SK-N-SH (cell line): ENCODE measurements around the gene VDR. TPM values are rescaled to one million over a fixed set of nuclear protein-coding genes. Genes with fewer than 3 reads are reported as not detected.

Experiments
- CTCF ChIA-PET: fragments of 300-600, 350-600 bp; formaldehyde crosslinking; extraction: SDS; loops from one replicate; lab custom pipeline; 2021; lab: Yijun Ruan, JAX
- POLR2A ChIA-PET: fragments of 350-600 bp; sonication (Branson Sonifier 250); formaldehyde crosslinking; extraction: SDS; loops from one replicate; lab custom pipeline; 2020; ENCODE audit warnings: antibody characterized with exemption, inconsistent platforms; lab: Yijun Ruan, JAX
- DNase-seq: peaks from one replicate; pipeline ENCODE4 v3.0.0; 2012
- H2AFZ ChIP-seq: fragments of 200-600 bp; sonication (generic); 2 replicates; pipeline ENCODE4 v1.8.1; 2016; ENCODE audit warnings: antibody characterized with exemption, mild to moderate bottlenecking, low read depth
- H3F3A ChIP-seq: fragments of 200-600 bp; sonication (generic); replicated peaks from 2 replicates; pipeline ENCODE3; 2016; ENCODE audit warnings: antibody characterized with exemption, mild to moderate bottlenecking; ENCODE audit not compliant: insufficient read depth
- H3K27ac ChIP-seq, 2 experiments: fragments of 200-500 bp in 1 of 2; fragments of 200-600 bp in 1 of 2; sonication (Bioruptor generic) in 1 of 2; sonication (generic), shearing (Covaris generic) in 1 of 2; 2 replicates each; pipeline versions ENCODE4 v1.5.1 to v1.6.1; 2014 to 2016; ENCODE audit warnings: low read depth in 2 of 2, inconsistent platforms in 1 of 2, low read length in 1 of 2, mild to moderate bottlenecking in 1 of 2, mixed read lengths in 1 of 2
- H3K27me3 ChIP-seq: fragments of 200-600 bp; sonication (generic), shearing (Covaris generic); 2 replicates; pipeline ENCODE4 v1.6.1; 2016; ENCODE audit warnings: mixed run types; ENCODE audit not compliant: insufficient read depth
- H3K36me3 ChIP-seq, 2 experiments: fragments of 200-500 bp in 1 of 2; fragments of 200-600 bp in 1 of 2; sonication (Bioruptor generic) in 1 of 2; sonication (generic) in 1 of 2; replicated peaks in 1 of 2; 2 replicates each; pipeline versions ENCODE3 to v1.5.1; 2014 to 2016; ENCODE audit warnings: low read length in 1 of 2, mild to moderate bottlenecking in 1 of 2; ENCODE audit not compliant: insufficient read depth in 2 of 2, control insufficient read depth in 1 of 2
- H3K4me1 ChIP-seq, 2 experiments: fragments of 200-500 bp in 1 of 2; fragments of 200-600 bp in 1 of 2; sonication (Bioruptor generic) in 1 of 2; sonication (generic), shearing (Covaris generic) in 1 of 2; 2 replicates each; pipeline versions ENCODE4 v1.5.1 to v1.6.1; 2014 to 2016; ENCODE audit warnings: low read depth in 1 of 2, low read length in 1 of 2, mixed run types in 1 of 2; ENCODE audit not compliant: insufficient read depth in 2 of 2, control insufficient read depth in 1 of 2
- H3K4me2 ChIP-seq: fragments of 200-600 bp; sonication (generic), shearing (Covaris generic); 2 replicates; pipeline ENCODE4 v1.6.1; 2017; ENCODE audit warnings: mixed run types
- H3K4me3 ChIP-seq, 2 experiments: fragments of 200-500 bp in 1 of 2; fragments of 200-600 bp in 1 of 2; sonication (Bioruptor generic) in 1 of 2; sonication (generic), shearing (Covaris generic) in 1 of 2; 2 replicates each; pipeline versions ENCODE4 v1.5.1 to v1.8.1; 2014 to 2016; ENCODE audit warnings: low read depth in 2 of 2, inconsistent platforms in 1 of 2, low read length in 1 of 2, mild to moderate bottlenecking in 1 of 2, mixed read lengths in 1 of 2, moderate library complexity in 1 of 2
- H3K79me2 ChIP-seq: fragments of 200-600 bp; sonication (generic); 2 replicates; pipeline ENCODE4 v1.8.1; 2017; ENCODE audit warnings: mild to moderate bottlenecking; ENCODE audit not compliant: insufficient read depth
- H3K9ac ChIP-seq: fragments of 200-600 bp; sonication (generic); 2 replicates; pipeline ENCODE4 v1.6.1; 2017; ENCODE audit warnings: mixed run types
- H3K9me2 ChIP-seq: fragments of 200-600 bp; sonication (generic); 2 replicates; pipeline ENCODE4 v1.6.1; 2017; ENCODE audit warnings: mixed run types
- H3K9me3 ChIP-seq: fragments of 200-600 bp; sonication (generic); 2 replicates; pipeline ENCODE4 v1.6.1; 2017; ENCODE audit warnings: mixed run types, mild to moderate bottlenecking, moderate library complexity
- H4K20me1 ChIP-seq: fragments of 200-600 bp; sonication (generic); 2 replicates; pipeline ENCODE4 v1.6.1; 2017; ENCODE audit warnings: mild to moderate bottlenecking, mixed run types; ENCODE audit not compliant: insufficient read depth
- CHD2 ChIP-seq: fragments of 150-350 bp; IDR thresholded peaks from 2 replicates; pipeline ENCODE4 v1.6.1; 2018; ENCODE audit warnings: low read length; ENCODE audit not compliant: partially characterized antibody
- EZH2phosphoT487 ChIP-seq: fragments of 200-600 bp; sonication (generic); IDR thresholded peaks from 2 replicates; pipeline ENCODE4 v1.6.1; 2017; ENCODE audit warnings: low read depth, mixed run types, mild to moderate bottlenecking, antibody characterized with exemption, moderate library complexity, borderline replicate concordance
- FOSL2 ChIP-seq: IDR thresholded peaks from 2 replicates; pipeline ENCODE4 v1.4.0; 2012; ENCODE audit warnings: low read depth, mild to moderate bottlenecking, moderate library complexity, borderline replicate concordance
- FOXM1 ChIP-seq: IDR thresholded peaks from 2 replicates; pipeline ENCODE4 v1.4.0; 2012; ENCODE audit warnings: low read depth, mild to moderate bottlenecking
- GABPA ChIP-seq: IDR thresholded peaks from 2 replicates; pipeline ENCODE4 v1.4.0; 2012; ENCODE audit warnings: low read depth, mild to moderate bottlenecking
- GATA2 ChIP-seq: sonication (generic); formaldehyde crosslinking; IDR thresholded peaks from 2 replicates; pipeline ENCODE4 v1.5.0; 2020; ENCODE audit warnings: mild to moderate bottlenecking, missing genetic modification reagents
- JUND ChIP-seq: IDR thresholded peaks from 2 replicates; pipeline ENCODE4 v1.4.0; 2012
- MEF2A ChIP-seq: IDR thresholded peaks from 2 replicates; pipeline ENCODE4 v1.4.0; 2012; ENCODE audit warnings: low read depth, borderline replicate concordance
- MXI1 ChIP-seq: IDR thresholded peaks from 2 replicates; pipeline ENCODE4 v1.6.1; 2012; ENCODE audit warnings: mild to moderate bottlenecking, low read depth, low read length, improper control_type of control experiment
- NRF1 ChIP-seq: IDR thresholded peaks from 2 replicates; pipeline ENCODE4 v1.6.1; 2012; ENCODE audit warnings: low read depth, mild to moderate bottlenecking, low read length
- POLR2AphosphoS5 ChIP-seq: IDR thresholded peaks from 2 replicates; pipeline ENCODE4 v1.6.1; 2012; ENCODE audit warnings: low read depth, low read length
- RAD21 ChIP-seq: IDR thresholded peaks from 2 replicates; pipeline ENCODE4 v1.6.1; 2012; ENCODE audit warnings: mild to moderate bottlenecking, low read length
- RCOR1 ChIP-seq: fragments of 150-350 bp; IDR thresholded peaks from 2 replicates; pipeline ENCODE4 v1.6.1; 2017; ENCODE audit warnings: antibody characterized with exemption, low read length
- RFX5 ChIP-seq: IDR thresholded peaks from 2 replicates; pipeline ENCODE4 v1.6.1; 2012; ENCODE audit warnings: mild to moderate bottlenecking, improper control_type of control experiment, low read length
- RXRA ChIP-seq: IDR thresholded peaks from 2 replicates; pipeline ENCODE4 v1.4.0; 2012; ENCODE audit warnings: low read depth, mild to moderate bottlenecking, borderline replicate concordance
- SMC3 ChIP-seq: IDR thresholded peaks from 2 replicates; pipeline ENCODE4 v1.6.1; 2012; ENCODE audit warnings: low read depth, low read length, improper control_type of control experiment
- TAF1 ChIP-seq: IDR thresholded peaks from 2 replicates; pipeline ENCODE4 v1.6.1; 2012; ENCODE audit warnings: low read depth, mild to moderate bottlenecking, low read length, moderate library complexity, borderline replicate concordance
- TEAD4 ChIP-seq: IDR thresholded peaks from 2 replicates; pipeline ENCODE4 v1.4.0; 2012; ENCODE audit warnings: mild to moderate bottlenecking, borderline replicate concordance; ENCODE audit not compliant: insufficient read depth
- YY1 ChIP-seq: IDR thresholded peaks from 2 replicates; pipeline ENCODE4 v1.4.0; 2012; ENCODE audit warnings: low read depth, mild to moderate bottlenecking
- WGBS: methylation state at CpG from one replicate; pipeline ENCODE4 v1.1.6; 2017; ENCODE audit warnings: low lambda C conversion rate; 5-methylcytosine and 5-hydroxymethylcytosine counted together
- polyA plus RNA-seq, 3 experiments: library from polyadenylated mRNA; depleted of rRNA; stranded (reverse); fragments of >200 nt; gene quantifications; 2 replicates each; pipeline ENCODE4 v1.2.3, GENCODE V29; 2012
- TF ChIP-seq, protein P1 (sequence below): fragments of 200-600 bp; sonication (generic); IDR thresholded peaks from 2 replicates; pipeline ENCODE4 v1.6.1; 2017; ENCODE audit warnings: antibody characterized with exemption, mild to moderate bottlenecking, moderate library complexity
- TF ChIP-seq, protein P2 (sequence below): IDR thresholded peaks from 2 replicates; pipeline ENCODE4 v1.4.0; 2012; ENCODE audit warnings: low read depth, borderline replicate concordance
- TF ChIP-seq, protein P3 (sequence below): fragments of 150-350 bp; IDR thresholded peaks from 2 replicates; pipeline ENCODE4 v1.6.1; 2017; ENCODE audit warnings: antibody characterized with exemption, low read length, low read depth, borderline replicate concordance
- TF ChIP-seq, protein P4 (sequence below): fragments of 150-350 bp; IDR thresholded peaks from 2 replicates; pipeline ENCODE4 v1.6.1; 2016; ENCODE audit warnings: mild to moderate bottlenecking, low read depth, low read length
- TF ChIP-seq, protein P5 (sequence below): IDR thresholded peaks from 2 replicates; pipeline ENCODE4 v1.4.0; 2012; ENCODE audit warnings: low read depth

Gene VDR
- polyA plus RNA-seq, 1 of the 3 experiments (the other 2 are of a cell fraction), result 0.33 TPM

DNA sequence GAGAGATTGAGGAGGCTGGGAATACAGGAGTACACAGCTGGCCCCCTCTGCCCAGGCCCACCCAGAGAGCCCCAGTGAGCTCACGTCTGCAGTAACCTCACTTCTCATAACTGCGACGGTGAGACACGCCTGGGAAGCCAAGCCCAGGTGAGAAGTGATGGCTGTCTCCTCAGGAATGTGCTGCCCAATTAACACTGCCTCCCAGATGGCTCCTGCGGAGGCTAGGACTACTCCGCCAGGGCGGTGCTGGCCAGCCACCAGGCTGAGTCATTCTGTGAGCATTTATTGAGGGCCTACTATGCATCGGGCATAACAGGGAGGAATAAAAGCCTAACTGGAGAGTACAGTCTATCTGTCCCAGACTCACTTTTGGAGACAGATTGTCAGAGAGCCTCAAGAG lies 49.3 kb upstream of the VDR start (continued):
- TF ChIP-seq, protein P1, sequence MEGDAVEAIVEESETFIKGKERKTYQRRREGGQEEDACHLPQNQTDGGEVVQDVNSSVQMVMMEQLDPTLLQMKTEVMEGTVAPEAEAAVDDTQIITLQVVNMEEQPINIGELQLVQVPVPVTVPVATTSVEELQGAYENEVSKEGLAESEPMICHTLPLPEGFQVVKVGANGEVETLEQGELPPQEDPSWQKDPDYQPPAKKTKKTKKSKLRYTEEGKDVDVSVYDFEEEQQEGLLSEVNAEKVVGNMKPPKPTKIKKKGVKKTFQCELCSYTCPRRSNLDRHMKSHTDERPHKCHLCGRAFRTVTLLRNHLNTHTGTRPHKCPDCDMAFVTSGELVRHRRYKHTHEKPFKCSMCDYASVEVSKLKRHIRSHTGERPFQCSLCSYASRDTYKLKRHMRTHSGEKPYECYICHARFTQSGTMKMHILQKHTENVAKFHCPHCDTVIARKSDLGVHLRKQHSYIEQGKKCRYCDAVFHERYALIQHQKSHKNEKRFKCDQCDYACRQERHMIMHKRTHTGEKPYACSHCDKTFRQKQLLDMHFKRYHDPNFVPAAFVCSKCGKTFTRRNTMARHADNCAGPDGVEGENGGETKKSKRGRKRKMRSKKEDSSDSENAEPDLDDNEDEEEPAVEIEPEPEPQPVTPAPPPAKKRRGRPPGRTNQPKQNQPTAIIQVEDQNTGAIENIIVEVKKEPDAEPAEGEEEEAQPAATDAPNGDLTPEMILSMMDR, result no peak
- TF ChIP-seq, all 33 proteins: peak for 0

DNA sequence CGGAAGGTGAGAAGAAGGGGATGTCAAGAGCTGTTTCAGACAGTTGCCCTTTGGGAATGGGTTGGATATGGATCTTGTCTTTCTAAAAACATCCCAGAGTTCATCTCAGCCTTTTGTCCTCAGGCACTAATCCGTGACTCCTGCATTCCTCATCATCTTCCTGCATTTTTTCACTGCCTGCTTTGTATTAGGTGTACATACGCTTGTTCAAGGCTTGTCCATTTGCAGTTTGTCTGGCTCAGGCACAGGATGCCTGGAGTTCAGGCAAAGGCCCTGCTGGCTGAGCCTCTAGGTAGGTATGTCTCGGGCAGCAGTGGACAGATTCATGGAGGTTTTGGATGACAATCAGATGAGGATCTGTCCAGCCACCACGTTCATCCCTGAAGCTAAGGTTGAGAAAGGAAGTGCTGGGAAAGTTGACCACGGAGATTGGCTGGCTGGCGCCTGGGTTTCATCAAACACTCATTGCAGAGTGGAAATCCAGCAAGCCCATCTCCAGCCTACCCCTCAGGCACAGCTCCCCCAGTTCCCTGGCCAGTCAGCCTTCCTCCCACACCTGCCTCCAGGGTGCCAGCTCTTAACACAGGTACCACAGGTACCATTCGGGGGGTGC lies 46.2 kb upstream of the VDR start:
- Histone ChIP-seq H3K27me3 (peaks cover 5% of the 10 kb centered on the region; the same call in 1 of the 2 replicates), H3F3A (no peaks in the 10 kb centered on the region), H3K79me2 (no peaks in the 10 kb centered on the region), H3K4me2 (no peak overlapping the region), H3K27ac (no peak overlapping the region; a peak in 1 of 4 replicates), H3K9ac (no peak overlapping the region), H2AFZ (no peak overlapping the region), H4K20me1 (no peaks in the 10 kb centered on the region), H3K36me3 (no peaks in the 10 kb centered on the region), H3K4me3 (no peak overlapping the region), H3K9me3 (no peaks in the 10 kb centered on the region), H3K4me1 (peaks cover 0 to 15% of the 10 kb centered on the region in 2 experiments; a peak in 1 of 4 replicates), H3K9me2 (no peaks in the 10 kb centered on the region)
- CTCF ChIA-PET, result interaction anchor here (0.7 to 7.1 kb wide), 13 partner anchors 12 to 238 kb away, joined by 3 to 89 read pairs (median 5); partner anchors contain the start of genes CCDC184, TMEM106C and VDR
- DNase-seq, result peak; percentile 63
- 49% methylated on average over 6 of the region's 8 CpGs for WGBS
- POLR2A ChIA-PET, result no interaction called here
- TF ChIP-seq SMC3, result no peak
- TF ChIP-seq, protein P2, sequence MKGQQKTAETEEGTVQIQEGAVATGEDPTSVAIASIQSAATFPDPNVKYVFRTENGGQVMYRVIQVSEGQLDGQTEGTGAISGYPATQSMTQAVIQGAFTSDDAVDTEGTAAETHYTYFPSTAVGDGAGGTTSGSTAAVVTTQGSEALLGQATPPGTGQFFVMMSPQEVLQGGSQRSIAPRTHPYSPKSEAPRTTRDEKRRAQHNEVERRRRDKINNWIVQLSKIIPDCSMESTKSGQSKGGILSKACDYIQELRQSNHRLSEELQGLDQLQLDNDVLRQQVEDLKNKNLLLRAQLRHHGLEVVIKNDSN, result no peak
- TF ChIP-seq FOXM1, result no peak
- TF ChIP-seq, protein P3, sequence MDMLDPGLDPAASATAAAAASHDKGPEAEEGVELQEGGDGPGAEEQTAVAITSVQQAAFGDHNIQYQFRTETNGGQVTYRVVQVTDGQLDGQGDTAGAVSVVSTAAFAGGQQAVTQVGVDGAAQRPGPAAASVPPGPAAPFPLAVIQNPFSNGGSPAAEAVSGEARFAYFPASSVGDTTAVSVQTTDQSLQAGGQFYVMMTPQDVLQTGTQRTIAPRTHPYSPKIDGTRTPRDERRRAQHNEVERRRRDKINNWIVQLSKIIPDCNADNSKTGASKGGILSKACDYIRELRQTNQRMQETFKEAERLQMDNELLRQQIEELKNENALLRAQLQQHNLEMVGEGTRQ, result no peak
- no peak for TF ChIP-seq RXRA
- no peak for TF ChIP-seq MXI1
- TF ChIP-seq, protein P1, result no peak
- TF ChIP-seq RAD21, result no peak
- no peak for TF ChIP-seq FOSL2
- no peak for TF ChIP-seq POLR2AphosphoS5
- TF ChIP-seq, protein P4, sequence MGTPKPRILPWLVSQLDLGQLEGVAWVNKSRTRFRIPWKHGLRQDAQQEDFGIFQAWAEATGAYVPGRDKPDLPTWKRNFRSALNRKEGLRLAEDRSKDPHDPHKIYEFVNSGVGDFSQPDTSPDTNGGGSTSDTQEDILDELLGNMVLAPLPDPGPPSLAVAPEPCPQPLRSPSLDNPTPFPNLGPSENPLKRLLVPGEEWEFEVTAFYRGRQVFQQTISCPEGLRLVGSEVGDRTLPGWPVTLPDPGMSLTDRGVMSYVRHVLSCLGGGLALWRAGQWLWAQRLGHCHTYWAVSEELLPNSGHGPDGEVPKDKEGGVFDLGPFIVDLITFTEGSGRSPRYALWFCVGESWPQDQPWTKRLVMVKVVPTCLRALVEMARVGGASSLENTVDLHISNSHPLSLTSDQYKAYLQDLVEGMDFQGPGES, result no peak
- TF ChIP-seq EZH2phosphoT487, result no peak
- no peak for TF ChIP-seq RFX5
- no peak for TF ChIP-seq TAF1
- 0 out of 2 replicates have a peak, but pooled peaks have one; percentile 20 for TF ChIP-seq GATA2
- TF ChIP-seq GABPA, result no peak
- TF ChIP-seq NRF1, result no peak
- TF ChIP-seq, protein P5, sequence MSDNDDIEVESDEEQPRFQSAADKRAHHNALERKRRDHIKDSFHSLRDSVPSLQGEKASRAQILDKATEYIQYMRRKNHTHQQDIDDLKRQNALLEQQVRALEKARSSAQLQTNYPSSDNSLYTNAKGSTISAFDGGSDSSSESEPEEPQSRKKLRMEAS, result no peak
- no peak for TF ChIP-seq YY1
- TF ChIP-seq JUND, result no peak
- TF ChIP-seq TEAD4, result no peak
- no peak for TF ChIP-seq MEF2A
- TF ChIP-seq RCOR1, result no peak
- TF ChIP-seq CHD2, result peak; percentile 18
